Thyroid gland (tissue), 4 donors: Measurements from ENCODE around the gene FOXRED1.

Experiments used
- CTCF ChIP-seq, 6 experiments: fragments of 200-600 bp in 3 of 6; fragments of 450-650 bp in 3 of 6; sonication (generic) in 3 of 6; IDR thresholded peaks; one replicate each; pipeline ENCODE4 v1.5.1; 2016 to 2019; ENCODE audit warnings: antibody characterized with exemption in 6 of 6, mild to moderate bottlenecking in 2 of 6, inconsistent platforms in 1 of 6, moderate library complexity in 1 of 6
- POLR2A ChIP-seq, 2 donors: fragments of 450-650 bp; IDR thresholded peaks; one replicate each; pipeline ENCODE4 v1.6.1; 2017; ENCODE audit warnings: antibody characterized with exemption in 2 of 2, mild to moderate bottlenecking in 2 of 2, moderate library complexity in 1 of 2

GRCh38 chr11:126265811-126266210, 3.1 kb upstream of the FOXRED1 start:
- TF ChIP-seq CTCF (IDR thresholded peaks at IDR 0.05) (no peak), POLR2A (IDR thresholded peaks at IDR 0.05) (no peak)
